ENCODE data around the gene PTH1R.

Gene PTH1R

DNA sequence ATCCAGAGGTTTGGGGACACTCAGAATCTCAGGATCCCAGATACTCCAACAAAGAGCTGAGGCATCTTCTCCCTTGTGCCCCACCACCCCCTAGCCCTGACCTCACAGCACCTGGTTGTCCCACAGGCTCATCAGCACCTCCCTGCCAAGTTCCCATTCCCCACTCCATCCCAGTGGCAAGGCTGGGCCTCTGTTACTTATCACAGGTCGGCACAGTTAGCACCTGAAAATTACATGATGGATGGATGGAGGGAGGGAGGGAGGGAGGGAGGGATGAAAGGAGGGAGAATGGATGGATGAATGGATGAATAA lies 27.1 kb upstream of the PTH1R start:
- FAIRE-seq: no peak

- no peak for FAIRE-seq
Measured at GRCh38 chr3:46851364-46852333, 25.9 kb upstream of the PTH1R start.

DNA sequence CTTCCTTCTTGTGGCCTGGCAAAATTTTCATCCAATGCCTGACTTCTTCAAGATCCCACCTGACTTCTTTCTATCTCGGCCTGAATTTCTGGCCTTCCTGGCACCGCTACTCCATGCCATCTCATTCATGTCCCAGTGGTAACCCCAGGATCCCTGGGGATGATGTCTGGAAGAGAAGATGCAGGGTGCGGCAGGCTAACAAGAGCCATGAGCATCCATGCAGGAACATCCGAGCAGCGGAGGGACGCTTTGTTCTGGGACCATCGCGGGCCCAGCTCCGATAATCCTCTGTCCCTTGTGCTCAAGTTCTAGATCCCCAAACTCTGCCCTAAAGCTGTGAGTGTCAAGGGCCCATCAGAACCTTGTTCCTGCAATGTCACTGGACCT lies 25.2 kb upstream of the PTH1R start:
- FAIRE-seq: no peak

DNA sequence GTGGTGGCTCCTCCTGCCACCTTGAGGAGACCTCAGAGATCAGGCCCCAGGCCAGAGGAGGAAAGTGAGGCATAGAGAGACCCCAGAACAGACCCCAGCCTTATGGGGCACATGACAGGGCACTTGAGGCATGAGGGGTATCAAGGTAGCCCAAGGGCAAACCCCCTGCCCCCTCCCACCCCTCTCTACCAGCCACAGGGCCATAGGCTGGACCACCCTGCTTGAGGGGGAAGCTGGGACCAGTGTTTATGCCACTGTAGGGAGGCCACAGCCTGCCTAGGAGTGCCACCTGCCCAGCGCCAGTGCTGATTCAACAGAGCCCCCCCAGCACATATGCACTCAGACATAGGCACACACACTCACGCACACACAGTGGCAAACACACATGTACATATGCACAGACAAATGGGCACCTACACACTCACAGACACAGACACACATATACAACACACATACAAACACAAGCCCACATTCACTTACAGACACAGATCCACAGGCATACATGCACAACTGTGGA lies 24.6 kb upstream of the PTH1R start:
- no peak for FAIRE-seq

DNA sequence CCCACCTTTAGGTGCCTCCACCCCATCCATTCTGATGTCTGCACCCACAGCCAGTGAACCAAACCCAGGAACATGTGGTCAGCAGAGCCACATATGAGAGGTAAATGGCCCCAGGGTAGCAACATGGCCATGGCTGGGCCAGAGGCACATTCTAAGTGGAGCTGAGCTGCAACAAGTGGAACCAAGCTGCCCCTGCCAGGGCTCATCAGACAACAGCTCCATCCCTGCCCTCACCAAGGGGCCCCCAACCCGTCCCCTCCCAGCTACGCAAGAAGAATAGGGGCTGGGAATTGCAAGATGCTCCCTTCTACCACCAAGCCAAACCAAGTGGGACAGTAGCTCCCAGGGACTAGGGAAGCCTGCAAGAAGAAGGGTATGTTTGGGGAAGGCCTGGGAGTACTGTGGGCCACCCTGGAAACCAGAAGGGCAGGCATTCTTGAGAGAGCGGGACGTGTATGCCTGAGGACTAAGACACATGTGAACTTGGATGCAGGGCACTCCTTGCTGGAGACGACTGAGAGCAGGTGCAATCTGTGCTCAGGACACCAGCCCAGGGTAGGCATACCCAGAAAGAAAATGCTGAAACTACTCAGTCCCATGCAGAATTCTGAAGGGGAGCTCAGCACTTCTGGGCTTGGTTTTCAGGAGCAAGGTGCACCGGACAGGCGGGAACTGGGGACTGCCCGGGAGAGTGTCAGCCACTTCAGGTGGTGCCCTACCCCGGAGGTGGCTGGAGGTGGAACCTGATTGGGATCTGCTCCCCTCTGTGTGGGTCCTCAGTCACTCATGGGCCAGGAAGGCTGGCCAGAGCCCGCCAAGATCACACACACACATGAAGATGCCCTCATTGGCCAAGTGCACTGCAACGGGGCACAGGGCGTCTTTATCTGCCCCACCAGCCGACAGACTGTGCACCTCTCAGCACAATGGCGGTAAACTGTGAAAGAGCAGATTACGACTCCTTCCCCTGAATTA lies 23.8 kb upstream of the PTH1R start:
- no peak for FAIRE-seq

GRCh38 chr3:46854555-46854991 lies 22.9 kb upstream of the PTH1R start:
- no peak for FAIRE-seq

GRCh38 chr3:46856576-46857471 lies 20.7 kb upstream of the PTH1R start:
- FAIRE-seq: no peak

DNA sequence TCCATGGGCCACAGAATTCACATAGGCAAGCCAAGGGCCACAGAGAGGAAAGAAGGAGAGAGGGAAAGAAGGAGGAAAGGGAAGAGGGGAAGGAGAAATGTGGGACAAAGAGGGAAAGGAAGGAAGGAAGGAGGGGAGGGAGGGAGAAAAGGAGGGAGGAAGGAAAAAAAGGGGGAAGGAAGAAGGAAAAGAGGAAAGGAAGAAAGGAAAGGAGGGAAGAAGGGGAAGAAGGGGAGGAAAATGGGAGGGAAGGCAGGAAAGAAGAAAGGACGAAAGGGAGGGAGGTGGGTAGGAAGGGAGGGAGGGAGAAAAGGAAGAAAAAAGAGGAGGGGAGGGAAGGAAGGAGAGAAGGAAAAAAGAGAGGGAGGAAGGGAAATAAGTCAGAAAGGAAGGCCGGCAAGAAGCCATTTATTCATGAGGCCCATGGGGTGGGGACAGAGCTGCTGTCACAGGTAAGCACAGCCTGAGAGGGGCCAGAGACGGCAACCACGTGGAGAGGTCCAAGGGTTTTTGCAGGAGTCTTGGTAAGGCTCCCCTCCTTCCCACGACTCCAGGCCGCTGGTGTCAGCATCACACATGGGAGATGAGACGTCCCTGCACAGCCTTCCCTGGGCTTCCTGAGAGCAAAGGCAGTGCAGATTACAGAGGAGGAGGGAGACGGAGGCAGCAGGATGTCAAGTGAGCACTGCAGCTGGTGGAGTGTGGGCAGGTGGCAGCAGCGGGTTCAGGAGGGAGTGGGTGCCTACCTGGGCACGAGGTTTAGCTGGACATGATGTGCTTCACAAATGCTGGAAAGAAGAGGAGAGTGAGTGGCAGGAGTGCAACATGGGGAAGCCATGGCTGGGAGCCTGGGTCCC lies 19.8 kb upstream of the PTH1R start:
- FAIRE-seq: no peak

- no peak for FAIRE-seq
Measured at GRCh38 chr3:46858456-46858855, 19.1 kb upstream of the PTH1R start.

- FAIRE-seq: no peak
Measured at GRCh38 chr3:46859001-46859710, 18.4 kb upstream of the PTH1R start.

- FAIRE-seq: no peak
Measured at GRCh38 chr3:46860017-46860809, 17.3 kb upstream of the PTH1R start.

DNA sequence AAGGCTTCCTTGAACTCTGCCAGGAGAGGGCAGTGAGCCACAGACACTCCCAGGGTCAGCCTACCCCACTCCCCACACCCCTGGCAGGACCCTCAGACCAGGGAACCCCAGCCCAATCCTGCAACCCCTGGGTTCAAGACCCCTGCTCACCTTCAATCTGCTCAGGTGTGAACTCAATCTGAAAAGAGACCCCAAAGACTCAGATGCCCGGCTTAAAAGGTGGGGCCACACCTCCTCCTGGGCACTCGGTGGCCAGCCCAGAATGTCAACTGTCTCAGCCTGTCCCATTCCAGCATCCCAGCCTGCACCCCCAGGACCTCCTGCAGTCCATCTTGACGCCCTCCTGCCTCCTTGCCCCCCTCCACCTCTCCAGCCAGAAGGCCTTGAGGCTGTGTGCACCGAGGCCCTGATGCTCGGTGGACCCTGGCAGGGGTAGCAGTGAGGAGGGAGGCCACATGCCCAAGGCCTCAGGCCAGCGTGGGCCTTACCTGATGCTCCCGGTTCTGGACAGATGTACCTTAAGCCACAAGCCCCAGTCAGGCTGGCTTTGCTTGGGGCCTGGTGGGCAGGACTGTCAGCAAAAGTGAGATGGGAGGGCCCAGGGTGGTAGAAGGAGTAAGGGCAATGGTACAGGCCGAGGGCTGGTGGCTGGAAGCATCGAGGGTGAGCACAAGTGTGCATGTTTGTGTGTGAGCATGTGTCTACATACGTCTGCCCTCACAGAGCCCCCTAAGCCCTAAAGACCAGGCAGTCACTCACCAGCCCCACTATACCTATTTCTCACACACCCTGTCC lies 16.5 kb upstream of the PTH1R start:
- FAIRE-seq: no peak

DNA sequence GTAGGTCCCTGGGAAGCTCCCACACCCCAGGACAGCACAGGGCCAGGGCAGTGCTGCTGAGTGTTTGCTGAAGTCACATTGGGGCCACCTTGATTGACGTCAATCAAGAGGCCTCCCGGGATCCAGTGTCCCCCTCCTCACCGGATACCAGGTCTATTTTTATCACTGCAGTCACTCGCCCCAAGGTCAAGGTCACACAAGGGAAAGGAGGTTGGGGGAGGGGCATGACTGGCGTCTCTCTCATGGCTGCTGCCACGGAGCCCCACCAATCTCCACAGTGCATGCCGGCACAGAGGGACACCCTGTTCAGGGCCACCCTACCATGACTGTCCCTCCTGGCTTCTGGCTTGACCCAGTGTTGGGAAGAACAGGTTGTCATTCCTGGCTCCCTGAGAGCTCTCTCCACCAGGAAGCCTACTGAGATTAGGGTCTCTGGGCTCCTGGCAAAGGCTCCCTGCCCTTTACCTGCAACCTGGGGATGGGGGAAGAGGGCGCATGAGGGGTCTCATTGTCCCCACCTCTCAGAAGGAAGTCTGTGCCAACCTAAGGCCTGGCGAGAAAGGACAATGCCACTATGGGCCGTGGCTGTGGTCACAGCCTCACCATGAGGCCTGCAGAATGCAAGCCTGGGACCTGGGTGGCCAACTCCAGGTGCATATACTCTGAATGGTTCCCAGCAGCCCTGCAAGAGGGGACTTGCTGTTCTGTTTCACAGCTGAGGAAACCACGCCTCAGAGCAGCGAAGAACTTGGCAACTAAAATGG lies 15.7 kb upstream of the PTH1R start:
- no peak for FAIRE-seq

DNA sequence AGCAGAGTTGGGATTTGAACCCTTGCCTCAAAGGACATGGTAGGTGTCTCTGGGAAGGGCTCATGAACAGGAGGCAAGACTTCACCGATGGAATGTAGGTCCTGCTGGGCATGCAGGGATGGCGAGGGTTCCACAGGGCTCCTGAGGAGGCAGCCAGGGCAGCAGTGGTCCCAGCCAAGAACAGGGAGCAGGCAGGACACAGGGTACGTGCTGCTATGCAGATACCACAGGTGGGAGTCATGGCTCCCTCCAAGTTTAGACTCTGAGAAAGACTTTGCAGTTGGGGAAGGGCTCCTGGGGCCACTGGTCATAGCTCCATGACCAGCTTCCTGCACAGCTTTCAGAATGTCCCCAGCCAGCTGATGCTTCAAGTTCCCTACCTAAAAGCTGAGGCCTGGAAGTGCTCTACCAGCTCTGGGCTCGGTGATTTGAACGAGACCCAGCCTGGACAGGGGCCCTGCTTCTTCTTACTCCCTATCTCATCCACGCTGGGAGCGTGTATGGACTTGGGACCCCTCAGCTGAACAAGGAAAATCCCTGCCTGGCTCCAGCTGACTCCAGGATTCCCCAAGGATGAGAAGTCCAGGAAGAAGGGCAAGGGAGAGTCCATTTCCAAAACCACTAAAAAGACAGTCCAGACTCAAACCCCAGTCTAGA lies 15.0 kb upstream of the PTH1R start:
- FAIRE-seq: no peak

DNA sequence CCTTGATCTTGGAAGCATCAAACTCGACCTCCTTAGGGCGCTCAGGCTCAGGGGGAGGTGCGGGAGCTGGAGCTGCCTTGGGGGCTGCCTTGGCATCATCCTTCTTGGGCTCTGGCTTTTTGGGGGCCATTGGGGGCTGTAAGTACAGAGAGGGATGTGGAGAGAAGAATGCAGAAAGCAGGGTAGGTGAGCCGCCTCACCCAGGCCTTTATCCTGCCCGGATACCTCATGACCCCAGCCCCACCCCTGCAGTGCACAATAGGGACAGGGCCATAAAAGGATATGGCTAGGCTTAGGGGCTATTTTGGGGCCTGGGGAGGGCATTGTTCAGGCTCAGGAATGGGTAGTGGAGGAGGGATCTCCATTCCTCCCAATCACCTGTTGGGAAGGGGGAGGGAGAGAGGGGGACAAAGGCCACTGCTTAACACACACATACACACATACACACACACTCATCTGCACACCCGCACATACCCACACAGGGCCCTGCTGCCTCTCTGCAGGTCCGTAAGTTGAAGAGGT lies 14.2 kb upstream of the PTH1R start, which contains the start of gene MYL3:
Gene MYL3, minus strand, starts transcription at position 184 of the 522 bp plus-strand sequence. Its CDS starts 54 bp downstream, at position 130.
- FAIRE-seq: no peak

GRCh38 chr3:46864061-46864881 lies 13.2 kb upstream of the PTH1R start:
- FAIRE-seq: no peak
